HG02973 (cell line): ENCODE results near the gene SECISBP2L.

Experiments used
- ATAC-seq: cut with Tn5 transposase; IDR thresholded peaks from one replicate; pipeline ENCODE4 v1.9.1; 2021; ENCODE audit warnings: moderate library complexity; ENCODE audit not compliant: unreplicated experiment

SECISBP2L gene

GRCh38 chr15:48967336-48967735 lies 78.9 kb downstream of the SECISBP2L start:
- ATAC-seq, result no peak

GRCh38 chr15:48966595-48967301 lies 79.5 kb downstream of the SECISBP2L start:
- peak; percentile 68 for ATAC-seq

GRCh38 chr15:48965972-48966371 lies 80.3 kb downstream of the SECISBP2L start:
- no peak for ATAC-seq

GRCh38 chr15:48964898-48965297 lies 81.3 kb downstream of the SECISBP2L start:
- ATAC-seq, result no peak

GRCh38 chr15:48963524-48964113 lies 82.6 kb downstream of the SECISBP2L start, which contains the start of gene SHC4:
Gene SHC4 (minus strand): TSS chr15:48963919. CDS start chr15:48963015, 904 bp downstream.
- ATAC-seq, result no peak

GRCh38 chr15:48962662-48963523 lies 83.4 kb downstream of the SECISBP2L start:
- ATAC-seq, result no peak

- no peak for ATAC-seq
Measured at GRCh38 chr15:48955967-48956366, 90.3 kb downstream of the SECISBP2L start.

- ATAC-seq, result no peak
Measured at GRCh38 chr15:48955370-48955769, 90.9 kb downstream of the SECISBP2L start.

- no peak for ATAC-seq
Measured at GRCh38 chr15:48954538-48954937, 91.7 kb downstream of the SECISBP2L start.

GRCh38 chr15:48946840-48947187 lies 99.4 kb downstream of the SECISBP2L start:
- no peak for ATAC-seq

- ATAC-seq, result no peak
Measured at GRCh38 chr15:48946074-48946839, 100.0 kb downstream of the SECISBP2L start.

- ATAC-seq, result no peak
Measured at GRCh38 chr15:48945386-48945785, 100.9 kb downstream of the SECISBP2L start.

GRCh38 chr15:48941904-48942303 lies 104.3 kb downstream of the SECISBP2L start:
- ATAC-seq, result no peak

GRCh38 chr15:48940508-48940907 lies 105.7 kb downstream of the SECISBP2L start:
- ATAC-seq, result peak; percentile 83

- ATAC-seq, result no peak
Measured at GRCh38 chr15:48939648-48940047, 106.6 kb downstream of the SECISBP2L start.
